ENCODE results near the gene EFNA5. TPM values are rescaled to one million over a fixed set of nuclear protein-coding genes. Genes with fewer than 3 reads are reported as not detected.

The EFNA5 gene
- total RNA-seq, result 54.4 TPM
- 5.9 TPM for polyA plus RNA-seq (ENCODE audit: insufficient read depth, low read depth, low replicate concordance)
- long read RNA-seq, donor 1, full-length matches to known transcripts, result 2 of 8 reads
- long read RNA-seq, donor 1, partial matches to known transcripts, result 6 of 8 reads
- long read RNA-seq, donor 1, other reads (novel, unspliced or antisense), result 0 of 8 reads
- long read RNA-seq, donor 2, full-length matches to known transcripts, result 4 of 4 reads
- long read RNA-seq, donor 2, partial matches to known transcripts, result 0 of 4 reads
- long read RNA-seq, donor 2, other reads (novel, unspliced or antisense), result 0 of 4 reads
- long read RNA-seq, donor 3, full-length matches to known transcripts, result 5 of 13 reads
- long read RNA-seq, donor 3, partial matches to known transcripts, result 8 of 13 reads
- long read RNA-seq, donor 3, other reads (novel, unspliced or antisense), result 0 of 13 reads
- long read RNA-seq, donor 4, result 0 reads
- long read RNA-seq, donor 5, result 0 reads
- long read RNA-seq, donor 6, full-length matches to known transcripts, result 1 of 1 reads
- long read RNA-seq, donor 6, partial matches to known transcripts, result 0 of 1 reads
- long read RNA-seq, donor 6, other reads (novel, unspliced or antisense), result 0 of 1 reads
- long read RNA-seq, donor 7, full-length matches to known transcripts, result 1 of 17 reads
- long read RNA-seq, donor 7, partial matches to known transcripts, result 0 of 17 reads
- long read RNA-seq, donor 7, other reads (novel, unspliced or antisense), result 16 of 17 reads
- long read RNA-seq, donor 8, full-length matches to known transcripts, result 2 of 2 reads
- long read RNA-seq, donor 8, partial matches to known transcripts, result 0 of 2 reads
- long read RNA-seq, donor 8, other reads (novel, unspliced or antisense), result 0 of 2 reads
- long read RNA-seq, donor 9, full-length matches to known transcripts, result 3 of 8 reads
- long read RNA-seq, donor 9, partial matches to known transcripts, result 5 of 8 reads
- long read RNA-seq, donor 9, other reads (novel, unspliced or antisense), result 0 of 8 reads
- long read RNA-seq, donor 10, full-length matches to known transcripts, result 3 of 3 reads
- long read RNA-seq, donor 10, partial matches to known transcripts, result 0 of 3 reads
- long read RNA-seq, donor 10, other reads (novel, unspliced or antisense), result 0 of 3 reads

- H3K9ac ChIP-seq (ENCODE audit: low read length in 3 of 3), result peak within 1 kb of the TSS; percentile 43 to 75 (median 68)
- no peaks in the 10 kb centered on the region for H3K9me3 ChIP-seq (ENCODE audit: control insufficient read depth in 2 of 3, insufficient read depth in 1 of 3, low read length in 3 of 3)
- no peaks in the 10 kb centered on the region for H3K27me3 ChIP-seq (ENCODE audit: control insufficient read depth, insufficient read depth, low read length)
- FAIRE-seq (no peak), DNase-seq (peak; percentile 58 to 82 (median 70))
- intact Hi-C loops (cut with DNase I), result no loop called here
- H3K4me3 ChIP-seq (ENCODE audit: low read length in 3 of 3), result peak within 1 kb of the TSS; percentile 68 to 83 (median 74)
- TF ChIP-seq CTCF (IDR thresholded peaks at IDR 0.05; ENCODE audit: borderline replicate concordance, extremely low read depth, insufficient read depth), result no peak
- H3K4me1 ChIP-seq (ENCODE audit: control insufficient read depth in 2 of 3, insufficient read depth in 2 of 3, low read depth in 1 of 3, low read length in 3 of 3), result peaks cover 0 to 14% (median 0%) of the 10 kb centered on the region in 3 donors
- H3K36me3 ChIP-seq (ENCODE audit: control insufficient read depth in 2 of 3, insufficient read depth in 3 of 3, low read length in 3 of 3), result no peaks in the 10 kb centered on the region
- H3K27ac ChIP-seq (ENCODE audit: low read depth in 2 of 2, low read length in 2 of 2), result peak within 1 kb of the TSS; percentile 66 to 81
These were observed at the start of gene EFNA5 for GRCh38 chr5:107670932-107671741. Gene EFNA5 (minus strand): TSS chr5:107670937.

- peaks cover 0 to 8% (median 0%) of the 10 kb centered on the region in 3 donors for H3K9me3 ChIP-seq (ENCODE audit: control insufficient read depth in 2 of 3, insufficient read depth in 1 of 3, low read length in 3 of 3)
- H3K27ac ChIP-seq (ENCODE audit: low read depth in 2 of 2, low read length in 2 of 2), result no peak overlapping the region
- no peak for TF ChIP-seq CTCF (IDR thresholded peaks at IDR 0.05; ENCODE audit: borderline replicate concordance, extremely low read depth, insufficient read depth)
- FAIRE-seq (no peak), DNase-seq (peak in 1 of 5 donors; percentile 44)
- intact Hi-C loops (cut with DNase I), result no loop called here
- no peaks in the 10 kb centered on the region for H3K4me1 ChIP-seq (ENCODE audit: control insufficient read depth in 2 of 3, insufficient read depth in 2 of 3, low read depth in 1 of 3, low read length in 3 of 3)
- H3K36me3 ChIP-seq (ENCODE audit: control insufficient read depth in 2 of 3, insufficient read depth in 3 of 3, low read length in 3 of 3), result no peaks in the 10 kb centered on the region
- no peak overlapping the region for H3K9ac ChIP-seq (ENCODE audit: low read length in 3 of 3)
- no peak overlapping the region for H3K4me3 ChIP-seq (ENCODE audit: low read length in 3 of 3)
- no peaks in the 10 kb centered on the region for H3K27me3 ChIP-seq (ENCODE audit: control insufficient read depth, insufficient read depth, low read length)
These were observed 48.4 kb upstream of the EFNA5 start for GRCh38 chr5:107719034-107719606.

GRCh38 chr5:107717816-107718215 lies 47.1 kb upstream of the EFNA5 start:
- Histone ChIP-seq H3K4me1 (ENCODE audit: control insufficient read depth in 2 of 3, insufficient read depth in 2 of 3, low read depth in 1 of 3, low read length in 3 of 3) (no peaks in the 10 kb centered on the region), H3K4me3 (ENCODE audit: low read length in 3 of 3) (no peak overlapping the region), H3K36me3 (ENCODE audit: control insufficient read depth in 2 of 3, insufficient read depth in 3 of 3, low read length in 3 of 3) (no peaks in the 10 kb centered on the region), H3K9ac (ENCODE audit: low read length in 3 of 3) (no peak overlapping the region), H3K9me3 (ENCODE audit: control insufficient read depth in 2 of 3, insufficient read depth in 1 of 3, low read length in 3 of 3) (peaks cover 0 to 6% (median 0%) of the 10 kb centered on the region in 3 donors), H3K27me3 (ENCODE audit: control insufficient read depth, insufficient read depth, low read length) (no peaks in the 10 kb centered on the region), H3K27ac (ENCODE audit: low read depth in 2 of 2, low read length in 2 of 2) (no peak overlapping the region)
- intact Hi-C loops (cut with DNase I), result no loop called here
- no peak for DNase-seq
- FAIRE-seq, result no peak
- no peak for TF ChIP-seq CTCF (IDR thresholded peaks at IDR 0.05; ENCODE audit: borderline replicate concordance, extremely low read depth, insufficient read depth)

All from kidney (tissue), 22 donors.